Liver (tissue), 9 donors: ENCODE measurements around the gene MAP1LC3B. TPM values are rescaled to one million over a fixed set of nuclear protein-coding genes. Genes with fewer than 3 reads are reported as not detected.

Experiments
- DNase-seq: peaks from one replicate; pipeline ENCODE4 v3.0.0-alpha.2; 2017; ENCODE audit warnings: low spot score
- H3K27ac ChIP-seq, 2 donors: one replicate each; pipeline ENCODE4 v1.7.0; 2013; ENCODE audit warnings: inconsistent platforms in 2 of 2, low read length in 2 of 2, control low read depth in 1 of 2, low read depth in 1 of 2, mild to moderate bottlenecking in 1 of 2
- H3K27me3 ChIP-seq, 4 donors: one replicate each; pipeline versions ENCODE4 v1.6.1 to v1.7.0; 2013; ENCODE audit warnings: low read length in 3 of 4, inconsistent platforms in 1 of 4, mild to moderate bottlenecking in 1 of 4, moderate library complexity in 1 of 4; ENCODE audit not compliant: control insufficient read depth in 4 of 4, insufficient read depth in 4 of 4
- H3K36me3 ChIP-seq, 4 donors: one replicate each; pipeline versions ENCODE4 v1.6.1 to v1.7.0; 2013; ENCODE audit warnings: low read length in 3 of 4, mild to moderate bottlenecking in 3 of 4, low read depth in 1 of 4, moderate library complexity in 1 of 4; ENCODE audit not compliant: control insufficient read depth in 4 of 4, insufficient read depth in 3 of 4
- H3K4me1 ChIP-seq, 4 donors: one replicate each; pipeline versions ENCODE4 v1.6.1 to v1.7.0; 2013; ENCODE audit warnings: low read length in 3 of 4, mild to moderate bottlenecking in 3 of 4, moderate library complexity in 1 of 4; ENCODE audit not compliant: control insufficient read depth in 4 of 4, insufficient read depth in 4 of 4
- H3K4me3 ChIP-seq, 3 donors: one replicate each; pipeline versions ENCODE4 v1.6.1 to v1.7.0; 2013; ENCODE audit warnings: low read length in 3 of 3, control low read depth in 1 of 3, low read depth in 1 of 3, mild to moderate bottlenecking in 1 of 3
- H3K9ac ChIP-seq, 2 donors: one replicate each; pipeline ENCODE4 v1.7.0; 2013; ENCODE audit warnings: low read length in 2 of 2, mild to moderate bottlenecking in 2 of 2, moderate library complexity in 2 of 2, control low read depth in 1 of 2, low read depth in 1 of 2
- H3K9me3 ChIP-seq, 4 donors: one replicate each; pipeline versions ENCODE4 v1.6.1 to v1.7.0; 2013; ENCODE audit warnings: low read length in 3 of 4; ENCODE audit not compliant: control insufficient read depth in 4 of 4
- ATF3 ChIP-seq: IDR thresholded peaks from 2 replicates; pipeline ENCODE4 v1.6.1; 2016; ENCODE audit warnings: antibody characterized with exemption
- CTCF ChIP-seq: fragments of 150-350 bp; IDR thresholded peaks from 2 replicates; pipeline ENCODE4 v1.5.1; 2017; ENCODE audit warnings: improper control_type of control experiment, low read depth, low read length; ENCODE audit not compliant: missing input control
- EGR1 ChIP-seq, 2 donors: IDR thresholded peaks; 2 replicates each; pipeline ENCODE4 v1.6.1; 2016 to 2018; ENCODE audit warnings: antibody characterized with exemption in 2 of 2, low read depth in 2 of 2
- FOXA1 ChIP-seq: IDR thresholded peaks from 2 replicates; pipeline ENCODE4 v1.6.1; 2016; ENCODE audit warnings: antibody characterized with exemption
- FOXA2 ChIP-seq: IDR thresholded peaks from 2 replicates; pipeline ENCODE4 v1.6.1; 2016; ENCODE audit warnings: antibody characterized with exemption
- GABPA ChIP-seq, 2 donors: IDR thresholded peaks in 1 of 2; conservative IDR thresholded peaks in 1 of 2; 2 replicates each; pipeline ENCODE4 v1.6.1; 2016; ENCODE audit warnings: antibody characterized with exemption in 2 of 2, mild to moderate bottlenecking in 1 of 2, moderate library complexity in 1 of 2
- HNF4A ChIP-seq, 2 donors: conservative IDR thresholded peaks; 2 replicates each; pipeline ENCODE4 v1.6.1; 2016; ENCODE audit warnings: antibody characterized with exemption in 2 of 2, mild to moderate bottlenecking in 2 of 2
- HNF4G ChIP-seq: IDR thresholded peaks from 2 replicates; pipeline ENCODE4 v1.6.1; 2016; ENCODE audit warnings: antibody characterized with exemption
- JUND ChIP-seq, 2 donors: IDR thresholded peaks; 2 replicates each; pipeline ENCODE4 v1.6.1; 2016; ENCODE audit warnings: antibody characterized with exemption in 2 of 2
- MAX ChIP-seq: IDR thresholded peaks from 2 replicates; pipeline ENCODE4 v1.6.1; 2016; ENCODE audit warnings: antibody characterized with exemption
- RAD21 ChIP-seq, 2 donors: IDR thresholded peaks; 2 replicates each; pipeline ENCODE4 v1.6.1; 2016; ENCODE audit warnings: antibody characterized with exemption in 2 of 2, mild to moderate bottlenecking in 2 of 2
- REST ChIP-seq: IDR thresholded peaks from 2 replicates; pipeline ENCODE4 v1.6.1; 2016; ENCODE audit warnings: antibody characterized with exemption, mild to moderate bottlenecking
- RXRA ChIP-seq, 2 donors: IDR thresholded peaks; 2 replicates each; pipeline ENCODE4 v1.6.1; 2017 to 2018; ENCODE audit warnings: antibody characterized with exemption in 2 of 2, mild to moderate bottlenecking in 1 of 2
- SP1 ChIP-seq: IDR thresholded peaks from 2 replicates; pipeline ENCODE4 v1.6.1; 2018; ENCODE audit warnings: antibody characterized with exemption, mild to moderate bottlenecking
- TAF1 ChIP-seq: conservative IDR thresholded peaks from 2 replicates; pipeline ENCODE4 v1.6.1; 2016; ENCODE audit warnings: antibody characterized with exemption, mild to moderate bottlenecking
- YY1 ChIP-seq: IDR thresholded peaks from 2 replicates; pipeline ENCODE4 v1.6.1; 2016; ENCODE audit warnings: antibody characterized with exemption, mild to moderate bottlenecking
- ZBTB33 ChIP-seq: IDR thresholded peaks from 2 replicates; pipeline ENCODE4 v1.6.1; 2016; ENCODE audit warnings: antibody characterized with exemption
- WGBS: extraction: QIAGEN DNeasy Blood & Tissue Kit; methylation state at CpG from one replicate; pipeline ENCODE4 v1.1.7; 2013; 5-methylcytosine and 5-hydroxymethylcytosine counted together
- polyA plus RNA-seq, 2 donors: library from polyadenylated mRNA; stranded (reverse) in 1 of 2; unstranded in 1 of 2; fragments of 200-250 nt in 1 of 2; fragments of >200 nt in 1 of 2; fragmentation: Nextera tagmentation in 1 of 2; extraction: Ambion mirVana in 1 of 2; gene quantifications; one replicate each; pipeline versions ENCODE4 v1.2.1 to v1.2.3, GENCODE V29; 2013 to 2015
- total RNA-seq, 2 donors: library from RNA; depleted of rRNA; stranded (reverse); fragments of >200 nt; gene quantifications; one replicate each; pipeline ENCODE4 v1.2.3, GENCODE V29; 2014
- donor health status: healthy.
- donor health status: healthy.
- donor health status: healthy.
- donor health status: healthy.
- donor health status: healthy.

MAP1LC3B gene
- total and polyA plus RNA-seq, 4 donors, result 10.3 to 36.3 (median 15.7) TPM

- TF ChIP-seq SP1 (no peak), RAD21 (IDR thresholded peaks at IDR 0.05) (no peak), TAF1 (no peak)
These were observed 39.3 kb upstream of the MAP1LC3B start (continued) for GRCh38 chr16:87352818-87353217.

GRCh38 chr16:87353613-87354012 is 38.5 kb upstream of the MAP1LC3B start:
- WGBS, result 97% methylated on average over 17 of the region's 17 CpGs
- TF ChIP-seq CTCF, result no peak
- no peak for TF ChIP-seq RAD21 (IDR thresholded peaks at IDR 0.05)
- no peak for TF ChIP-seq HNF4G
- TF ChIP-seq GABPA (IDR thresholded peaks at IDR 0.05 in 1 of 2, conservative IDR thresholded peaks at IDR 0.05 in 1 of 2), result no peak
- TF ChIP-seq ZBTB33, result no peak
- TF ChIP-seq SP1, result no peak
- TF ChIP-seq YY1, result no peak
- TF ChIP-seq EGR1 (IDR thresholded peaks at IDR 0.05; ENCODE audit: low read depth in 2 of 2), result no peak
- TF ChIP-seq HNF4A (conservative IDR thresholded peaks at IDR 0.05), result no peak
- TF ChIP-seq ATF3, result no peak
- TF ChIP-seq FOXA1, result no peak
- TF ChIP-seq MAX, result no peak
- no peak for TF ChIP-seq JUND (IDR thresholded peaks at IDR 0.05)
- TF ChIP-seq RXRA (IDR thresholded peaks at IDR 0.05), result no peak
- TF ChIP-seq FOXA2, result no peak
- Histone ChIP-seq H3K36me3 (peaks cover 0 to 25% (median 16%) of the 10 kb centered on the region in 4 donors), H3K27ac (no peak overlapping the region), H3K9ac (no peak overlapping the region), H3K27me3 (no peaks in the 10 kb centered on the region), H3K4me3 (no peak overlapping the region), H3K4me1 (peaks cover 0 to 2% (median 0%) of the 10 kb centered on the region in 4 donors), H3K9me3 (no peaks in the 10 kb centered on the region)
- DNase-seq, result no peak

GRCh38 chr16:87356491-87356853 is 35.7 kb upstream of the MAP1LC3B start:
- H3K4me3 ChIP-seq, result no peak overlapping the region
- 95% methylated on average over 8 of the region's 8 CpGs for WGBS
- no peaks in the 10 kb centered on the region for H3K27me3 ChIP-seq
- no peak overlapping the region for H3K9ac ChIP-seq
- H3K9me3 ChIP-seq, result no peaks in the 10 kb centered on the region
- H3K27ac ChIP-seq, result no peak overlapping the region
- DNase-seq, result no peak
- H3K36me3 ChIP-seq, result peaks cover 5 to 41% (median 31%) of the 10 kb centered on the region in 4 donors
- peaks cover 0 to 2% (median 0%) of the 10 kb centered on the region in 4 donors for H3K4me1 ChIP-seq
- no peak for TF ChIP-seq FOXA1
- TF ChIP-seq FOXA2, result no peak
- no peak for TF ChIP-seq GABPA (IDR thresholded peaks at IDR 0.05 in 1 of 2, conservative IDR thresholded peaks at IDR 0.05 in 1 of 2)
- TF ChIP-seq JUND (IDR thresholded peaks at IDR 0.05), result no peak
- TF ChIP-seq HNF4A (conservative IDR thresholded peaks at IDR 0.05), result no peak
- TF ChIP-seq YY1, result no peak
- no peak for TF ChIP-seq MAX
- TF ChIP-seq REST, result no peak
- no peak for TF ChIP-seq SP1
- no peak for TF ChIP-seq RAD21 (IDR thresholded peaks at IDR 0.05)
- no peak for TF ChIP-seq EGR1 (IDR thresholded peaks at IDR 0.05; ENCODE audit: low read depth in 2 of 2)
- no peak for TF ChIP-seq CTCF
